ENCODE measurements around the gene IQGAP3.

DNA sequence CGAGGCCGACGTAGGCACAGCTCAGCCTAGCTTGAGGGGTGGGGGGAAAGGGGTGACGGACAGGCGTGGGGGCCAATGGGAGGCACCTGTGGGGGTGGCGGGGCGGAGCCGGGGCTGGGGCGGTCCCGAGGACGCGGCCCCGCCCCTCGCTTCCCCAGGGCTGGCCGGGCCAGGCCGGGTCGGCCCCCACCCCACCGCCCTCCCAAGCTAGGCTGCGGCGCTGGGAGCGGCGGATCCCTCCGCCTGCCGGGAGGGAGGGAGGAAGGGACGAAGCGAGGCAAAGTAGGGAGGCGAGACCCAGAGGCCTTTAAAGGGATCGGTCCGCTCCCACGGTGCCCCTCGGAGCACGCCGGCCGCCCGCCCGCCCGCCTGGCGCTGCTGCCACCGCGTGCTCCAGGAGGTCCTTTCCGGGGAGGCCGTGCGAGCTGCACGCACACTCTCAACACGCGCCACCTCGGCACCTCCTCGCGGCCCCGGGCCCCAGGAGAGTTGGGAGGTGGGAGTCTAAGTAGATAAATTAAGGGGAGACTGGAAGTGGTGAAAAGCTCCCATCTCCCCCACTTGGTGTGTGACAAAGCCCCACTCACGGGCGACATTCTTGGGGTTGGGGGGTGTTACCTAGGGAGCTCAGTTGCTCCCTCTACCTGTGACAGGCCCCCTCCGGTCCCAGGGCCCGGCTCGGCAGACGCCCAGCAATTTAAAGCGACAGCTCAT is 71.4 kb downstream of the IQGAP3 start:
- TF ChIP-seq CTCF (IDR thresholded peaks at IDR 0.05) = peak; percentile 31 to 76 (median 58)
- TF ChIP-seq POLR2A (IDR thresholded peaks at IDR 0.05) = peak; percentile 12 to 82
